GM21447 (cell line): Measurements from ENCODE around the gene DRC3.

Experiments used
- ATAC-seq: cut with Tn5 transposase; IDR thresholded peaks from one replicate; pipeline ENCODE4 v1.9.1; 2021; ENCODE audit not compliant: unreplicated experiment

Gene DRC3

GRCh38 chr17:18042983-18043382 lies 70.3 kb downstream of the DRC3 start:
- no peak for ATAC-seq

GRCh38 chr17:18043491-18043890 lies 70.8 kb downstream of the DRC3 start:
- no peak for ATAC-seq

GRCh38 chr17:18044609-18045008 lies 71.9 kb downstream of the DRC3 start:
- no peak for ATAC-seq

- ATAC-seq, result no peak
These were observed 73.2 kb downstream of the DRC3 start for GRCh38 chr17:18045691-18046350.

GRCh38 chr17:18055597-18055996 lies 82.9 kb downstream of the DRC3 start:
- no peak for ATAC-seq

GRCh38 chr17:18056214-18056613 lies 83.6 kb downstream of the DRC3 start:
- ATAC-seq, result no peak

GRCh38 chr17:18059283-18059682 lies 86.6 kb downstream of the DRC3 start:
- ATAC-seq, result no peak

GRCh38 chr17:18064053-18064452 lies 91.4 kb downstream of the DRC3 start:
- no peak for ATAC-seq

GRCh38 chr17:18065546-18065945 lies 92.9 kb downstream of the DRC3 start:
- ATAC-seq, result no peak
